ENCODE results near the gene HSD11B2.

HSD11B2 gene

GRCh38 chr16:67431775-67432505 is 1.0 kb downstream of the HSD11B2 start:
- no peak for DNase-seq (ENCODE audit: low read depth in 4 of 4, low spot score in 1 of 4)

GRCh38 chr16:67432506-67432890 is 1.6 kb downstream of the HSD11B2 start:
- no peak for DNase-seq (ENCODE audit: low read depth in 4 of 4, low spot score in 1 of 4)

- no peak for DNase-seq (ENCODE audit: low read depth in 4 of 4, low spot score in 1 of 4)
Observed at GRCh38 chr16:67433131-67433719, 2.3 kb downstream of the HSD11B2 start.

- DNase-seq (ENCODE audit: low read depth in 4 of 4, low spot score in 1 of 4), result no peak
Observed at GRCh38 chr16:67435758-67436164, 4.8 kb downstream of the HSD11B2 start.

GRCh38 chr16:67436640-67437193 is 5.8 kb downstream of the HSD11B2 start:
- DNase-seq (ENCODE audit: low read depth in 4 of 4, low spot score in 1 of 4), result no peak

GRCh38 chr16:67437513-67437912 is 6.6 kb downstream of the HSD11B2 start:
- DNase-seq (ENCODE audit: low read depth in 4 of 4, low spot score in 1 of 4), result no peak

GRCh38 chr16:67438098-67438791 is 7.3 kb downstream of the HSD11B2 start:
- DNase-seq (ENCODE audit: low read depth in 4 of 4, low spot score in 1 of 4), result no peak

- no peak for DNase-seq (ENCODE audit: low read depth in 4 of 4, low spot score in 1 of 4)
Observed at GRCh38 chr16:67438824-67439393, 8.0 kb downstream of the HSD11B2 start.

GRCh38 chr16:67441271-67441753 is 10.4 kb downstream of the HSD11B2 start:
- no peak for DNase-seq (ENCODE audit: low read depth in 4 of 4, low spot score in 1 of 4)

GRCh38 chr16:67441907-67442306 is 11.0 kb downstream of the HSD11B2 start:
- no peak for DNase-seq (ENCODE audit: low read depth in 4 of 4, low spot score in 1 of 4)

- no peak for DNase-seq (ENCODE audit: low read depth in 4 of 4, low spot score in 1 of 4)
Observed at GRCh38 chr16:67442581-67443255, 11.8 kb downstream of the HSD11B2 start.

GRCh38 chr16:67443265-67443664 is 12.3 kb downstream of the HSD11B2 start:
- no peak for DNase-seq (ENCODE audit: low read depth in 4 of 4, low spot score in 1 of 4)

GRCh38 chr16:67444259-67445125 is 13.6 kb downstream of the HSD11B2 start:
- no peak for DNase-seq (ENCODE audit: low read depth in 4 of 4, low spot score in 1 of 4)

GRCh38 chr16:67445126-67445426 is 14.2 kb downstream of the HSD11B2 start:
- DNase-seq (ENCODE audit: low read depth in 4 of 4, low spot score in 1 of 4), result no peak

GRCh38 chr16:67445441-67445912 is 14.6 kb downstream of the HSD11B2 start:
- DNase-seq (ENCODE audit: low read depth in 4 of 4, low spot score in 1 of 4), result no peak

- DNase-seq (ENCODE audit: low read depth in 4 of 4, low spot score in 1 of 4), result no peak
Observed at GRCh38 chr16:67445913-67446907, 15.3 kb downstream of the HSD11B2 start.

- DNase-seq (ENCODE audit: low read depth in 4 of 4, low spot score in 1 of 4), result no peak
Observed at GRCh38 chr16:67446968-67447507, 16.1 kb downstream of the HSD11B2 start.

- peak; percentile 28 to 71 (median 56) for DNase-seq (ENCODE audit: low read depth in 4 of 4, low spot score in 1 of 4)
Observed at GRCh38 chr16:67447508-67448076, 16.7 kb downstream of the HSD11B2 start.
